ENCODE results near the gene CDKN2D. TPM values are rescaled to one million over a fixed set of nuclear protein-coding genes. Genes with fewer than 3 reads are reported as not detected.

CDKN2D gene
- total RNA-seq, 1 donor from 2014 or later: 5.4 TPM

GRCh38 chr19:10611907-10612306 lies 43.1 kb upstream of the CDKN2D start:
- no peak for FAIRE-seq
- H3K27ac ChIP-seq (ENCODE audit: low read depth, low read length): no peak overlapping the region
- H2AFZ ChIP-seq (ENCODE audit: low read depth, low read length): no peak overlapping the region
- no peak for DNase-seq (ENCODE audit: low read depth)
- no peak overlapping the region for H3K4me2 ChIP-seq (ENCODE audit: low read length)
- no peak for TF ChIP-seq CTCF (IDR thresholded peaks at IDR 0.05; ENCODE audit: insufficient read depth, low read depth, low read length)
- no peak for TF ChIP-seq EZH2 (IDR thresholded peaks at IDR 0.05; ENCODE audit: insufficient read depth, low read length)
- H3K4me1 Mint-ChIP-seq (ENCODE audit: low read depth, unreplicated experiment): no peaks in the 10 kb centered on the region
- H3K27me3 Mint-ChIP-seq (ENCODE audit: low read depth, unreplicated experiment): no peaks in the 10 kb centered on the region
- H3K27ac Mint-ChIP-seq (ENCODE audit: unreplicated experiment): no peak overlapping the region
- H3K4me1 ChIP-seq (ENCODE audit: insufficient read depth, low read length): no peaks in the 10 kb centered on the region
- H3K9ac ChIP-seq (ENCODE audit: low read length): no peak overlapping the region
- peaks cover 39% of the 10 kb centered on the region for H3K79me2 ChIP-seq (ENCODE audit: insufficient read depth, low read length)
- H3K4me3 ChIP-seq (ENCODE audit: insufficient read depth, low read depth, low read length): no peak overlapping the region
- peaks cover 6% of the 10 kb centered on the region for H4K20me1 ChIP-seq (ENCODE audit: insufficient read depth, low read length)
- no peak overlapping the region for H3K4me3 Mint-ChIP-seq (ENCODE audit: unreplicated experiment)
- peaks cover 7% of the 10 kb centered on the region for H3K36me3 Mint-ChIP-seq (ENCODE audit: low read depth, unreplicated experiment)
- H3K27me3 ChIP-seq (ENCODE audit: insufficient read depth, low read length): no peaks in the 10 kb centered on the region
- no peaks in the 10 kb centered on the region for H3K9me3 ChIP-seq (ENCODE audit: insufficient read depth, low read depth, low read length)
- H3K36me3 ChIP-seq (ENCODE audit: insufficient read depth, low read length): peaks cover 2% of the 10 kb centered on the region
- no peaks in the 10 kb centered on the region for H3K9me3 Mint-ChIP-seq (ENCODE audit: unreplicated experiment)

GRCh38 chr19:10604460-10604980 lies 35.7 kb upstream of the CDKN2D start:
- peak overlapping the region; percentile 99 for H3K4me2 ChIP-seq (ENCODE audit: low read length)

More at GRCh38 chr19:10604460-10604980, 35.7 kb upstream of the CDKN2D start:
- Mint-ChIP-seq H3K9me3 (ENCODE audit: unreplicated experiment) (no peaks in the 10 kb centered on the region), H3K27ac (ENCODE audit: unreplicated experiment) (no peak overlapping the region), H3K36me3 (ENCODE audit: low read depth, unreplicated experiment) (no peaks in the 10 kb centered on the region), H3K27me3 (ENCODE audit: low read depth, unreplicated experiment) (peaks cover 5% of the 10 kb centered on the region), H3K4me1 (ENCODE audit: low read depth, unreplicated experiment) (peaks cover 9% of the 10 kb centered on the region), H3K4me3 (ENCODE audit: unreplicated experiment) (peak overlapping the region; percentile 87)
- H3K27me3 ChIP-seq (ENCODE audit: insufficient read depth, low read length): peaks cover 5% of the 10 kb centered on the region
- no peak overlapping the region for H2AFZ ChIP-seq (ENCODE audit: low read depth, low read length)
- TF ChIP-seq EZH2 (IDR thresholded peaks at IDR 0.05; ENCODE audit: insufficient read depth, low read length) (no peak), CTCF (IDR thresholded peaks at IDR 0.05; ENCODE audit: insufficient read depth, low read depth, low read length) (no peak)
- no peak overlapping the region for H3K27ac ChIP-seq (ENCODE audit: low read depth, low read length)
- FAIRE-seq (no peak), DNase-seq (ENCODE audit: low read depth) (no peak)
- H3K79me2 ChIP-seq (ENCODE audit: insufficient read depth, low read length): peaks cover 37% of the 10 kb centered on the region
- H3K4me1 ChIP-seq (ENCODE audit: insufficient read depth, low read length): peaks cover 19% of the 10 kb centered on the region
- no peaks in the 10 kb centered on the region for H3K36me3 ChIP-seq (ENCODE audit: insufficient read depth, low read length)
- H3K9ac ChIP-seq (ENCODE audit: low read length): no peak overlapping the region
- H3K9me3 ChIP-seq (ENCODE audit: insufficient read depth, low read depth, low read length): no peaks in the 10 kb centered on the region
- H3K4me3 ChIP-seq (ENCODE audit: insufficient read depth, low read depth, low read length): no peak overlapping the region
- peaks cover 10% of the 10 kb centered on the region for H4K20me1 ChIP-seq (ENCODE audit: insufficient read depth, low read length)
